Measurements from ENCODE around the gene UVSSA.
A peak's percentile ranks its signal among the peaks of the same experiment; 100 is the strongest.

The UVSSA gene

GRCh38 chr4:1309261-1310010, 37.6 kb upstream of the UVSSA start:
- peak overlapping the region; percentile 63 for H3K9ac ChIP-seq (ENCODE audit: low read length)

GRCh38 chr4:1310031-1310795, 36.8 kb upstream of the UVSSA start:
- H3K27me3 ChIP-seq (ENCODE audit: control insufficient read depth in 1 of 2, insufficient read depth in 2 of 2, low read length in 2 of 2), result no peaks in the 10 kb centered on the region
- H3K4me3 ChIP-seq (ENCODE audit: low read depth in 1 of 2, low read length in 2 of 2), result peak overlapping the region; percentile 40 to 71
- H3K9me3 ChIP-seq (ENCODE audit: low read length), result no peaks in the 10 kb centered on the region
- H3K9ac ChIP-seq (ENCODE audit: low read length), result peak overlapping the region; percentile 63
- peak overlapping the region; percentile 67 for H3K27ac ChIP-seq (ENCODE audit: low read depth, low read length)
- peaks cover 25% of the 10 kb centered on the region for H3K36me3 ChIP-seq (ENCODE audit: insufficient read depth, low read length)
- peaks cover 22% of the 10 kb centered on the region for H3K4me1 ChIP-seq (ENCODE audit: insufficient read depth, low read length)

More at GRCh38 chr4:1309261-1310010, 37.6 kb upstream of the UVSSA start:
- peak overlapping the region; percentile 67 for H3K27ac ChIP-seq (ENCODE audit: low read depth, low read length)
- H3K4me1 ChIP-seq (ENCODE audit: insufficient read depth, low read length), result peaks cover 22% of the 10 kb centered on the region
- peak overlapping the region; percentile 40 to 71 for H3K4me3 ChIP-seq (ENCODE audit: low read depth in 1 of 2, low read length in 2 of 2)
- peaks cover 17% of the 10 kb centered on the region for H3K36me3 ChIP-seq (ENCODE audit: insufficient read depth, low read length)
- H3K27me3 ChIP-seq (ENCODE audit: control insufficient read depth in 1 of 2, insufficient read depth in 2 of 2, low read length in 2 of 2), result no peaks in the 10 kb centered on the region
- H3K9me3 ChIP-seq (ENCODE audit: low read length), result no peaks in the 10 kb centered on the region

- H3K36me3 ChIP-seq (ENCODE audit: insufficient read depth, low read length), result peaks cover 28% of the 10 kb centered on the region
- no peak overlapping the region for H3K27ac ChIP-seq (ENCODE audit: low read depth, low read length)
- H3K4me3 ChIP-seq (ENCODE audit: low read depth in 1 of 2, low read length in 2 of 2), result no peak overlapping the region
- no peaks in the 10 kb centered on the region for H3K27me3 ChIP-seq (ENCODE audit: control insufficient read depth in 1 of 2, insufficient read depth in 2 of 2, low read length in 2 of 2)
- peaks cover 22% of the 10 kb centered on the region for H3K4me1 ChIP-seq (ENCODE audit: insufficient read depth, low read length)
- no peak overlapping the region for H3K9ac ChIP-seq (ENCODE audit: low read length)
- no peaks in the 10 kb centered on the region for H3K9me3 ChIP-seq (ENCODE audit: low read length)
Measured at GRCh38 chr4:1310796-1311631, 36.0 kb upstream of the UVSSA start.

- no peaks in the 10 kb centered on the region for H3K9me3 ChIP-seq (ENCODE audit: low read length)
- peaks cover 22% of the 10 kb centered on the region for H3K4me1 ChIP-seq (ENCODE audit: insufficient read depth, low read length)
- peaks cover 43% of the 10 kb centered on the region for H3K36me3 ChIP-seq (ENCODE audit: insufficient read depth, low read length)
- no peak overlapping the region for H3K9ac ChIP-seq (ENCODE audit: low read length)
- no peak overlapping the region for H3K4me3 ChIP-seq (ENCODE audit: low read depth in 1 of 2, low read length in 2 of 2)
- H3K27me3 ChIP-seq (ENCODE audit: control insufficient read depth in 1 of 2, insufficient read depth in 2 of 2, low read length in 2 of 2), result no peaks in the 10 kb centered on the region
- no peak overlapping the region for H3K27ac ChIP-seq (ENCODE audit: low read depth, low read length)
Measured at GRCh38 chr4:1312821-1313640, 34.0 kb upstream of the UVSSA start.

- peaks cover 65% of the 10 kb centered on the region for H3K36me3 ChIP-seq (ENCODE audit: insufficient read depth, low read length)
Measured at GRCh38 chr4:1315306-1315705, 31.7 kb upstream of the UVSSA start.

GRCh38 chr4:1315836-1316536, 31.0 kb upstream of the UVSSA start:
- H3K9me3 ChIP-seq (ENCODE audit: low read length), result no peaks in the 10 kb centered on the region
- peaks cover 2% of the 10 kb centered on the region for H3K4me1 ChIP-seq (ENCODE audit: insufficient read depth, low read length)
- no peak overlapping the region for H3K4me3 ChIP-seq (ENCODE audit: low read depth in 1 of 2, low read length in 2 of 2)
- H3K9ac ChIP-seq (ENCODE audit: low read length), result no peak overlapping the region
- H3K27ac ChIP-seq (ENCODE audit: low read depth, low read length), result no peak overlapping the region
- peaks cover 66% of the 10 kb centered on the region for H3K36me3 ChIP-seq (ENCODE audit: insufficient read depth, low read length)
- H3K27me3 ChIP-seq (ENCODE audit: control insufficient read depth in 1 of 2, insufficient read depth in 2 of 2, low read length in 2 of 2), result no peaks in the 10 kb centered on the region

More at GRCh38 chr4:1315306-1315705, 31.7 kb upstream of the UVSSA start:
- Histone ChIP-seq H3K9ac (ENCODE audit: low read length) (no peak overlapping the region), H3K27me3 (ENCODE audit: control insufficient read depth in 1 of 2, insufficient read depth in 2 of 2, low read length in 2 of 2) (no peaks in the 10 kb centered on the region), H3K4me1 (ENCODE audit: insufficient read depth, low read length) (peaks cover 9% of the 10 kb centered on the region), H3K4me3 (ENCODE audit: low read depth in 1 of 2, low read length in 2 of 2) (no peak overlapping the region), H3K9me3 (ENCODE audit: low read length) (no peaks in the 10 kb centered on the region), H3K27ac (ENCODE audit: low read depth, low read length) (no peak overlapping the region)

GRCh38 chr4:1316537-1317168, 30.4 kb upstream of the UVSSA start:
- no peaks in the 10 kb centered on the region for H3K9me3 ChIP-seq (ENCODE audit: low read length)
- H3K4me1 ChIP-seq (ENCODE audit: insufficient read depth, low read length), result no peaks in the 10 kb centered on the region
- no peak overlapping the region for H3K9ac ChIP-seq (ENCODE audit: low read length)
- no peak overlapping the region for H3K4me3 ChIP-seq (ENCODE audit: low read depth in 1 of 2, low read length in 2 of 2)
- H3K36me3 ChIP-seq (ENCODE audit: insufficient read depth, low read length), result peaks cover 66% of the 10 kb centered on the region
- H3K27me3 ChIP-seq (ENCODE audit: control insufficient read depth in 1 of 2, insufficient read depth in 2 of 2, low read length in 2 of 2), result no peaks in the 10 kb centered on the region
- H3K27ac ChIP-seq (ENCODE audit: low read depth, low read length), result no peak overlapping the region

- no peaks in the 10 kb centered on the region for H3K4me1 ChIP-seq (ENCODE audit: insufficient read depth, low read length)
- no peak overlapping the region for H3K4me3 ChIP-seq (ENCODE audit: low read depth in 1 of 2, low read length in 2 of 2)
- H3K9ac ChIP-seq (ENCODE audit: low read length), result no peak overlapping the region
- no peaks in the 10 kb centered on the region for H3K9me3 ChIP-seq (ENCODE audit: low read length)
- peaks cover 71% of the 10 kb centered on the region for H3K36me3 ChIP-seq (ENCODE audit: insufficient read depth, low read length)
- H3K27me3 ChIP-seq (ENCODE audit: control insufficient read depth in 1 of 2, insufficient read depth in 2 of 2, low read length in 2 of 2), result no peaks in the 10 kb centered on the region
- H3K27ac ChIP-seq (ENCODE audit: low read depth, low read length), result no peak overlapping the region
Measured at GRCh38 chr4:1317177-1318045, 29.6 kb upstream of the UVSSA start.

- H3K4me3 ChIP-seq (ENCODE audit: low read depth in 1 of 2, low read length in 2 of 2), result no peak overlapping the region
- no peaks in the 10 kb centered on the region for H3K27me3 ChIP-seq (ENCODE audit: control insufficient read depth in 1 of 2, insufficient read depth in 2 of 2, low read length in 2 of 2)
- peaks cover 69% of the 10 kb centered on the region for H3K36me3 ChIP-seq (ENCODE audit: insufficient read depth, low read length)
- no peak overlapping the region for H3K9ac ChIP-seq (ENCODE audit: low read length)
- H3K4me1 ChIP-seq (ENCODE audit: insufficient read depth, low read length), result no peaks in the 10 kb centered on the region
- no peaks in the 10 kb centered on the region for H3K9me3 ChIP-seq (ENCODE audit: low read length)
- H3K27ac ChIP-seq (ENCODE audit: low read depth, low read length), result no peak overlapping the region
Measured at GRCh38 chr4:1318046-1318375, 29.0 kb upstream of the UVSSA start.
